ENCODE results near the gene GALNT11.

The GALNT11 gene

DNA sequence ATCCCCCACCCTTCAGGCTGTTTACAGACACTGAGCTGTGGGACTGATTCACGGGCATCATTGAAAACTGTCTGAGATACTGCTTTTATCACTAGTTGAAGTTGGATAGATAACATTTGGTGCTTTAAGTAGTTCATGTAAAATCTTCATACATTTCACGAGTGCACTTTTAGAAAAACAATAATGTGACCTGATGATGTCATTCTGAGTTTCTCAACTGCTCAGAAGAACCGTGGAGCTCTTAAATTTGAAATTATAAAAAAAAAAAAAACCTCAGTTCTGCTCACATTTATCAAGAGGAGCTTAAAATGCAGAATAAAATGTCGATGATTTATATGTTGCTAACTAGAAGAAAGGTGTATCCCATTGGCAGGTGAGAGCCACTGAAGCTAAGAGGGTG, 81.5 kb downstream of the GALNT11 start:
- H3K4me1 ChIP-seq (ENCODE audit: control insufficient read depth, insufficient read depth, low read length) = no peaks in the 10 kb centered on the region
- no peaks in the 10 kb centered on the region for H3K9me3 ChIP-seq (ENCODE audit: control insufficient read depth, insufficient read depth, low read length)
- H3K9ac ChIP-seq (ENCODE audit: low read depth, low read length) = no peak overlapping the region
- H3K36me3 ChIP-seq (ENCODE audit: control insufficient read depth, insufficient read depth, low read length) = peaks cover 2% of the 10 kb centered on the region
- H3K27me3 ChIP-seq (ENCODE audit: control insufficient read depth, insufficient read depth, low read length) = no peaks in the 10 kb centered on the region
- H3K4me3 ChIP-seq (ENCODE audit: low read depth, low read length) = no peak overlapping the region

DNA sequence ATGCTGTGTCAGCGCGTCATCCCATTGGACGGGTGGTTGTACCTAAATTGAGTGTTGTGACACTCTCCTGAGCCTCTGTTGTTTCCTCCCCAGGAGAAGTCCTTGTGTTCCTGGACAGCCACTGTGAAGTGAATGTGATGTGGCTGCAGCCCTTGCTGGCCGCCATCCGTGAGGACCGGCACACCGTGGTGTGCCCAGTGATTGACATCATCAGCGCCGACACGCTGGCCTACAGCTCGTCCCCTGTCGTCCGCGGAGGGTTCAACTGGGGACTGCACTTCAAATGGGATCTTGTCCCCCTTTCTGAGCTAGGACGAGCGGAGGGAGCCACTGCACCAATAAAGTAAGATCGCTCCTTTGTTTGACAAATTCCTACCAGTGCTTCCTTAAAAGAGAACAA, 82.5 kb downstream of the GALNT11 start:
- Histone ChIP-seq H3K4me1 (ENCODE audit: control insufficient read depth, insufficient read depth, low read length) (no peaks in the 10 kb centered on the region), H3K4me3 (ENCODE audit: low read depth, low read length) (no peak overlapping the region), H3K27me3 (ENCODE audit: control insufficient read depth, insufficient read depth, low read length) (no peaks in the 10 kb centered on the region), H3K9me3 (ENCODE audit: control insufficient read depth, insufficient read depth, low read length) (no peaks in the 10 kb centered on the region), H3K9ac (ENCODE audit: low read depth, low read length) (no peak overlapping the region), H3K36me3 (ENCODE audit: control insufficient read depth, insufficient read depth, low read length) (peaks cover 2% of the 10 kb centered on the region)

DNA sequence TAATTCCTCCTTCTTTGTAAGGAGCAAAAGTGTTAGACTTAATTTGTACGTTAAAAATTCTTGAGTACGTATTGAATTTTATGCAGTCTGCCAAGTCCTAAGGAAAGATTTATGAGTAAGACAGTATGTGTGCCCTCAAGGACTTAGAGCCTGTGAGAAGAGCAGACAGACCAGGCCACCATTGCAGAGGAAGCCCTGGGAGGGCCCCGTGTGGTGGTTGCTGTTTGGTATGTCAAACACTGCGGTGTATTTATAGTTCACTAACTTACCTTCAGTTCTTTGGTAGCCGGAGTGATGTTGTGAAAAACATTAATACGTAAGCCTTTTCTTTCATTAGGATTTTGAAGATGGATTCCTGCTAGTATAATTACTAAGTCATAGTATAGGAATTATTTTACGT, 82.9 kb downstream of the GALNT11 start:
- Histone ChIP-seq H3K9me3 (ENCODE audit: control insufficient read depth, insufficient read depth, low read length) (no peaks in the 10 kb centered on the region), H3K4me1 (ENCODE audit: control insufficient read depth, insufficient read depth, low read length) (no peaks in the 10 kb centered on the region), H3K9ac (ENCODE audit: low read depth, low read length) (no peak overlapping the region), H3K4me3 (ENCODE audit: low read depth, low read length) (no peak overlapping the region), H3K27me3 (ENCODE audit: control insufficient read depth, insufficient read depth, low read length) (no peaks in the 10 kb centered on the region), H3K36me3 (ENCODE audit: control insufficient read depth, insufficient read depth, low read length) (peaks cover 2% of the 10 kb centered on the region)

DNA sequence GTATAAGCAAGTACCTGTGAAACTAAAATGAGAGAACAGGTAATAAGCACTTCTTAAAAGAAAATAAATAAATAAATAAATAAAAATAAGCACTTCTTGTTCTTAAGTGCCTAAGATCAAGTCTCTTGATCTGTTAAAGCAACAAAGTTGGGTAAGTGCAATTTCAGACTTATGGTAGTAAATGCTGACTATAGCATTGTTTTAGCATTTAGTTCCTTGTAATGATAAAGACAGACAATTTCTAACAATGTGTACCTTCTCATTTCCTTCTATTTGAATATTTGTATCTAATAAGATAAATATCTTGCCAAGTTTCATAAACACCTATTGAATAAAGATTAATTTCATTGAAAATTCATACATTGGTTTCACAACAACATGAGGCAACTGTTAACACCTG, 87.4 kb downstream of the GALNT11 start:
- peaks cover 10% of the 10 kb centered on the region for H3K36me3 ChIP-seq (ENCODE audit: control insufficient read depth, insufficient read depth, low read length)
- no peaks in the 10 kb centered on the region for H3K27me3 ChIP-seq (ENCODE audit: control insufficient read depth, insufficient read depth, low read length)
- H3K9ac ChIP-seq (ENCODE audit: low read depth, low read length) = no peak overlapping the region
- no peaks in the 10 kb centered on the region for H3K9me3 ChIP-seq (ENCODE audit: control insufficient read depth, insufficient read depth, low read length)
- H3K4me3 ChIP-seq (ENCODE audit: low read depth, low read length) = no peak overlapping the region
- H3K4me1 ChIP-seq (ENCODE audit: control insufficient read depth, insufficient read depth, low read length) = no peaks in the 10 kb centered on the region

DNA sequence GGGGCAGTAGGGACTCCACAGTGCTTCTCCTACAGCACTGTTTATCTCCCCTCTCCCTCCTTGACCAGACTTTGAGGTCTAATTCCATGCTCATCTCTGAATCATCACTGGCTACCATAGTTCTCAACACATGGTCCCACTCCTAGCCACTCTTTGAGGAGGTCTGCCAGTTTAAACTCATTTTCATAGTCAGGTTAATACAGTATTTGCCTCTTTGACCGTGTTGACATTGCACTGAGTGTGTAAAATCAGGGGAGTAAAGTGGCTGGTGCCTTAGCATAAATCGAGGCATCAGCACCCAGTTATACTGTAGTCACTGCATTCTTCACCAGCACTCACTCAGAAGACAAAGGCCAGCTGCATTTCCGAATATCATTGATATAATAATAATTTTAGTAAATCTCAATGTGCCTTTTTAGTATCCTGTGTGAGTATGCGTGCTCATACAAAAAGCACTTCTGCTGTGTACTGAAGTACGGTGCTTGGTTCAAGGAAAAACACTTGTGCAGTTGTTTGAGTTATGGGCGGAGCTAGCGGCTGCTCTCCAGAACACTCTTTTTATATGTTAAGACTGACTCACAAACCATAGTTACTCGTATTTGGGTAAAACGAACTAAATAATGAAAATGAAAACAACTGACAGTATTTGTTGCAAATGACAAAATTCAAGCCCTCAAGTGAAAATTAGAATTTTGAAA, 89.7 kb downstream of the GALNT11 start:
- Histone ChIP-seq H3K27me3 (ENCODE audit: control insufficient read depth, insufficient read depth, low read length) (no peaks in the 10 kb centered on the region), H3K36me3 (ENCODE audit: control insufficient read depth, insufficient read depth, low read length) (peaks cover 21% of the 10 kb centered on the region), H3K4me3 (ENCODE audit: low read depth, low read length) (no peak overlapping the region), H3K9me3 (ENCODE audit: control insufficient read depth, insufficient read depth, low read length) (no peaks in the 10 kb centered on the region), H3K9ac (ENCODE audit: low read depth, low read length) (no peak overlapping the region), H3K4me1 (ENCODE audit: control insufficient read depth, insufficient read depth, low read length) (no peaks in the 10 kb centered on the region)

DNA sequence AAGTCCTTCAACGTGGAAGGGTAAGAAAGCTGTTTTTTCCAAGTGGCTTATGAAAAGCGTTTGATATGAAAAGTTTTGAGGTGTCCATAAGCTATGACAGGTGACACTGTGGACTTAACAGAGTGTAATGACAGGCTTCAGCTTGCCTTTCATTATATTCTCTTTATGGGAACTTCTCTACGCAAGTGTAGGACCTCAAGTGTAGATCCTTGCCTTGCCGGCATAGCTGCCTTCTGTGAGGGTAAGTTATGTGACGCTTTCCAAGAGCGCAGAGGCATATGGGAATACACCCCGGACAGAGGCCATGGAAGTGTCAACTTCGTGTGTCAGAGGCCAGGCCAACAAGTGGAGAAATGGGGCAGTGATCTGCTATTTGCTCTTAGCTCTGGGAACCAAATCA, 91.9 kb downstream of the GALNT11 start:
- Histone ChIP-seq H3K9ac (ENCODE audit: low read depth, low read length) (no peak overlapping the region), H3K4me1 (ENCODE audit: control insufficient read depth, insufficient read depth, low read length) (no peaks in the 10 kb centered on the region), H3K27me3 (ENCODE audit: control insufficient read depth, insufficient read depth, low read length) (no peaks in the 10 kb centered on the region), H3K4me3 (ENCODE audit: low read depth, low read length) (no peak overlapping the region), H3K36me3 (ENCODE audit: control insufficient read depth, insufficient read depth, low read length) (peaks cover 38% of the 10 kb centered on the region), H3K9me3 (ENCODE audit: control insufficient read depth, insufficient read depth, low read length) (no peaks in the 10 kb centered on the region)

DNA sequence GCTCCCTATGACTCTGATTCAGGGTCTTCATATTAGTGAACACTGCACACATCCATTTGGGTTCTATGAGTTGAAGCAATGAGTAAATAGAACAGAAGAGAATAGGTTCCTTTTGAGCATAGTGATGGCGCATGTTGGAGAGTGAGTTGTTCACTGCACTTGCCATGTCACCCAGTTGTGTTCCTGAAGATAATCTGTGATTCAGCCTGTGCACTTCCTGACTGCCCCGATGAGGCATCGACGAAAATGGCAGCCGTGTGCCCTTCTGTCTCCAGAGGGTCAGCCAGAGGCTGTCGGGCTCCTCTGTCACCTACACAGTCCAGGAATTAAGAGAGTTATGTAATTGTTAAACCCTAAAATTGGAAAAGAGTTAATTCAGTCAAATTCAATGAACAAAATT, 94.7 kb downstream of the GALNT11 start:
- Histone ChIP-seq H3K4me3 (ENCODE audit: low read depth, low read length) (no peak overlapping the region), H3K36me3 (ENCODE audit: control insufficient read depth, insufficient read depth, low read length) (peaks cover 36% of the 10 kb centered on the region), H3K27me3 (ENCODE audit: control insufficient read depth, insufficient read depth, low read length) (no peaks in the 10 kb centered on the region), H3K9me3 (ENCODE audit: control insufficient read depth, insufficient read depth, low read length) (no peaks in the 10 kb centered on the region), H3K9ac (ENCODE audit: low read depth, low read length) (no peak overlapping the region), H3K4me1 (ENCODE audit: control insufficient read depth, insufficient read depth, low read length) (no peaks in the 10 kb centered on the region)

DNA sequence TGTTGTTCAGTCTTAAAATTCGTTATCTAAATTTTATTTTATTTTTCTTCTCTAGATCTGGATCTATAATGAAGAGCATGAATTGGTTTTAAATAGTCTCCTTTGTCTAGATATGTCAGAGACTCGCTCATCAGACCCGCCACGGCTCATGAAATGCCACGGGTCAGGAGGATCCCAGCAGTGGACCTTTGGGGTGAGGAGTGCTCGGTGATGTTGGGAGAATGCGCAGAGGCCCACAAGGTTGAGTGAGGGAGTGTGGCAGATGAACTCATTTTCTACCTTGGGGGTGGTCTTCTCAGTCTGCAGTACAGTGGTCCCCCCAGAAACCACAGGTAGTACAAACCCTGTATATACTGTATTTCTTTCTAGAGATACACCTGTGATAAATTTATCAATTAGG, 95.3 kb downstream of the GALNT11 start:
- peaks cover 36% of the 10 kb centered on the region for H3K36me3 ChIP-seq (ENCODE audit: control insufficient read depth, insufficient read depth, low read length)
- H3K9ac ChIP-seq (ENCODE audit: low read depth, low read length) = no peak overlapping the region
- no peak overlapping the region for H3K4me3 ChIP-seq (ENCODE audit: low read depth, low read length)
- no peaks in the 10 kb centered on the region for H3K27me3 ChIP-seq (ENCODE audit: control insufficient read depth, insufficient read depth, low read length)
- no peaks in the 10 kb centered on the region for H3K9me3 ChIP-seq (ENCODE audit: control insufficient read depth, insufficient read depth, low read length)
- no peaks in the 10 kb centered on the region for H3K4me1 ChIP-seq (ENCODE audit: control insufficient read depth, insufficient read depth, low read length)

DNA sequence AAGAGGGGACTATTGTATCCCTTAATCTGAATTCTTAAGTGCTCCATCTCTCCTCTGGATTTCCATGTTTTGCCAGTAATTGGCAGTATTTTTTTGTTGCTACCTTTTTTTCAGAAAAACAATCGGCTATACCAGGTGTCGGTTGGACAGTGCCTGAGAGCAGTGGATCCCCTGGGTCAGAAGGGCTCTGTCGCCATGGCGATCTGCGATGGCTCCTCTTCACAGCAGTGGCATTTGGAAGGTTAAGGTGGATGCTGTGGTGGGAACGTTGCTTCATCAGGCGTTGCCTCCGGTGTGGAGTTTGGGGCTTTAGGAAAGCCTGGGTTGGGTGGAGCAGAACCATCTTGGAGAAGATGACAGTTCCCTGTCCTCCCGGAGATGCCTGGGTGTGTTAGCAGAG, 96.0 kb downstream of the GALNT11 start:
- Histone ChIP-seq H3K36me3 (ENCODE audit: control insufficient read depth, insufficient read depth, low read length) (peaks cover 37% of the 10 kb centered on the region), H3K9me3 (ENCODE audit: control insufficient read depth, insufficient read depth, low read length) (no peaks in the 10 kb centered on the region), H3K9ac (ENCODE audit: low read depth, low read length) (no peak overlapping the region), H3K4me1 (ENCODE audit: control insufficient read depth, insufficient read depth, low read length) (no peaks in the 10 kb centered on the region), H3K27me3 (ENCODE audit: control insufficient read depth, insufficient read depth, low read length) (no peaks in the 10 kb centered on the region), H3K4me3 (ENCODE audit: low read depth, low read length) (no peak overlapping the region)

DNA sequence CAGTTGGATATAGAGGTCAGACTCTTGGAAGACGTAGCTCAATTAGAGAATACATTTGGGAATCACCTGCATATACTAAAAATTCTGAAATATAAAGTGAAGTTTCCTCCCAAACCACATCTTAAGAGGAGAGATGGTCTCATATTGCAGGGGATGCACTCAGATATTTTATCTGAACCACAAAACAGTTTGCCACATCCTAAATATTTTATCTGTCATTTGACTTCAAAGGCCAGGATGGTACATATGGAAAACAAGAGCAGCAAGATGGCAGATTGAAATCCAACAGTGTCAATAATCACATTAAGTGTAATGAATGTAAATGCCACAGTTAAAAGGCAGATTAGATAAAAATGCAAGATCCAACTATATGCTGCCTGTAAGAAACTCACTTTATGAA, 97.1 kb downstream of the GALNT11 start:
- peaks cover 39% of the 10 kb centered on the region for H3K36me3 ChIP-seq (ENCODE audit: control insufficient read depth, insufficient read depth, low read length)
- peaks cover 5% of the 10 kb centered on the region for H3K9me3 ChIP-seq (ENCODE audit: control insufficient read depth, insufficient read depth, low read length)
- H3K27me3 ChIP-seq (ENCODE audit: control insufficient read depth, insufficient read depth, low read length) = no peaks in the 10 kb centered on the region
- no peak overlapping the region for H3K9ac ChIP-seq (ENCODE audit: low read depth, low read length)
- no peaks in the 10 kb centered on the region for H3K4me1 ChIP-seq (ENCODE audit: control insufficient read depth, insufficient read depth, low read length)
- H3K4me3 ChIP-seq (ENCODE audit: low read depth, low read length) = no peak overlapping the region

DNA sequence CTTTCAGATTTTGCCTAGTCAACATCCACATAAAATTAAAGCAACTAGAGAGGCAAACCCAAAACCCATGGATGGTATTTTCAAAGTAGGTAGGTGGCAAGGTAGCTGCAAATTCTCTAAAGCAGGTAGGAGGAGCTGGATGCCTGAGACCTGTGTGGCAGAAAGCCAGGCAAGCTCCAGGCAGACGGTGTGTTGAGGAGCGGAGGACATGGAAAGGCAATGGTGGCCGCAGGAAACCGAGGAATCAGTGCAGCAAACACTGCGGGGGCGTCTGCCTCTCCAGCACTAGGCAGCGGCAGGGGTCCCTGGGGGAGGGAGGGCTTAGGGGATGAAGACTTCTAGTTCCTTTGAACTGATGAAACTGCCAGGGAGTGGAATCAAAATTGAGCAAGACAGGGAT, 101.3 kb downstream of the GALNT11 start:
- H3K36me3 ChIP-seq (ENCODE audit: control insufficient read depth, insufficient read depth, low read length) = peaks cover 26% of the 10 kb centered on the region
- H3K27me3 ChIP-seq (ENCODE audit: control insufficient read depth, insufficient read depth, low read length) = no peaks in the 10 kb centered on the region
- H3K4me1 ChIP-seq (ENCODE audit: control insufficient read depth, insufficient read depth, low read length) = no peaks in the 10 kb centered on the region
- H3K9ac ChIP-seq (ENCODE audit: low read depth, low read length) = no peak overlapping the region
- H3K4me3 ChIP-seq (ENCODE audit: low read depth, low read length) = no peak overlapping the region
- peaks cover 5% of the 10 kb centered on the region for H3K9me3 ChIP-seq (ENCODE audit: control insufficient read depth, insufficient read depth, low read length)

DNA sequence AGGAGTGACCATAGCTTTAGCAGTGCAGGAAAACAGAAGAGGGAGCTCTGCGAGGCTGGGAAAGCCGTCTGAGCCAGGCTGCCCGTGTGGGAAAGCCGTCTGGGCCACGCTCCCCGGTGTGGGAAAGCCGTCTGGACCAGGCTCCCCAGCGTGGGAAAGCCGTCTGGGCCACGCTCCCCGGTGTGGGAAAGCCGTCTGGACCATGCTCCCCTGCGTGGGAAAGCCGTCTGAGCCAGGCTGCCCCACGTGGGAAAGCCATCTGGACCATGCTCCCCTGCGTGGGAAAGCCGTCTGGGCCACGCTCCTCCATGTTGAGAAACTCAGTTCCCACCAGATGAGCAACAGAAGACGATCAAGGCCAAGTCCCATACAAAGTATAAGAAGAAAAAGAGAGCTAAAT, 101.8 kb downstream of the GALNT11 start:
- Histone ChIP-seq H3K36me3 (ENCODE audit: control insufficient read depth, insufficient read depth, low read length) (peaks cover 28% of the 10 kb centered on the region), H3K4me3 (ENCODE audit: low read depth, low read length) (no peak overlapping the region), H3K27me3 (ENCODE audit: control insufficient read depth, insufficient read depth, low read length) (no peaks in the 10 kb centered on the region), H3K9me3 (ENCODE audit: control insufficient read depth, insufficient read depth, low read length) (peaks cover 5% of the 10 kb centered on the region), H3K4me1 (ENCODE audit: control insufficient read depth, insufficient read depth, low read length) (no peaks in the 10 kb centered on the region), H3K9ac (ENCODE audit: low read depth, low read length) (no peak overlapping the region)
